ENCODE data around the gene CTBP1.
"Not testable (repeated sequence)": the region's sequence is repeated elsewhere in the genome, so short reads cannot be mapped to it uniquely, and the experiment has no call there.

The CTBP1 gene

DNA sequence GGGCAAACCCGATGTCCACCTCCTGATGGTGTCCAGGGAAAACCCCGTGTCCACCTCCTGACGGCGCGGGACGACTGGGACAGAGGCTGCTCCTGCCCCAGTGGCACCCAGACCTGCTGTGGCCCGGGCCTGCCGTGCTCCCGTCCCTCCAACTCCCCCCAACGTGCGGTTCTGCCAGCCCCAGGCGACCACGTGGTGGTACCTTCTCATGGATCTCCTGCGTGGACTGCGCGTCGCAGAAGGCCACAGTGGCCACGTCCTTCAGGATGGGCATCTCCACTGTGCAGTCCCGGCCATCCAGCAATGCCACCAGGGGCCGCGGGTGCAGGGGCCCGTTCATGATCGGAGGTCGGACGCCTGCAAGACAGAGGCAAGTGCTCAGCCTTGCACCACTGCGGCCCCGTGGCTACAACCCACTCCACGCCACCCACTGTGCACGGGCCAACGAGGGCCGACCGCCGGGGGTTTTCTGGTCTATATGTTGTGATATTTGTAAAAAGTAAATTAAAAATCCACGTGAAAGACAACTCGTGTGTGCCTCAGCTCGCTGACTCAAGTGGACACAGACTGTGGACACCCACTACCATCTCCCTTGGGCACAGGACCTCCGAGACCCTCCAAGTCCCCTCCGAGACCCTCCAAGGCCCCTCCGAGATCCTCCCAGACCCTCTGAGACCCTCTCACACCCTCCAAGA is 10.8 kb downstream of the CTBP1 start:
- no peak for DNase-seq (ENCODE audit: low spot score)

DNA sequence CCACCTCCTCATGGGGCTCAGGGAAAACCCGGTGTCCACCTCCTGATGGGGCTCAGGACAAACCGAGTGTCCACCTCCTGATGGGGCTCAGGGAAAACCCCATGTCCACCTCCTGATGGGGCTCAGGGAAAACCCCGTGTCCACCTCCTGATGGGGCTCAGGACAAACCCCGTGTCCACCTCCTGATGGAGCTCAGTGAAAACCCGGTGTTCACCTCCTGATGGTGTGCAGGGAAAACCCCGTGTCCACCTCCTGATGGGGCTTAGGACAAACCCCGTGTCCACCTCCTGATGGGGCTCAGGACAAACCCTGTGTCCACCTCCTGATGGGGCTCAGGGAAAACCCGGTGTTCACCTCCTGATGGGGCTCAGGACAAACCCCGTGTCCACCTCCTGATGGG is 11.7 kb downstream of the CTBP1 start:
- DNase-seq (ENCODE audit: low spot score): not testable (repeated sequence)

- not testable (repeated sequence) for DNase-seq (ENCODE audit: low spot score)
These were observed 12.1 kb downstream of the CTBP1 start for GRCh38 chr4:1236836-1237235.

DNA sequence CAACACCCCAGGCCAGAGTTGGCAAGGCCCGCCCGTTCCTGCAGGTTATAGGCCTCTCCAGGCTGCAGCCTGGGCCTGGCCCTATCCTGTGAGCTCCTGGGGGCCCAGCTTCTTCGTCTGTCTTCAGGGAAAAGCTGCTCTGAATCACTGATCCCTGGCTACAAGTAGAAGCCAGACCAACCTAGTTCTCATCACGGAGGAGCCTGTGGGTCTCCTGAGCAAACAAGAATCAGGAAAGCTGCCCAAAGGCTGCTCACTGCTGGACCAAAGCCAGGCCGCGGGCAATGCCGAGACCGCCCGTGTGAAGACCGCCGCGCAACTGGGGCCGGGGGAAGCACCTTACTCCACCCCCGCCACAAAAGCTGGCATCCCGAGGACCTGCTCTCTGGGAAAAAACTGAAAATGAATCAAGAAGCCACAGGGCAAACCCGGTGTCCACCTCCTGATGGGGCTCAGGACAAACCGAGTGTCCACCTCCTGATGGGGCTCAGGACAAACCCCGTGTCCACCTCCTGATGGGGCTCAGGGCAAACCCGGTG is 12.8 kb downstream of the CTBP1 start:
- DNase-seq (ENCODE audit: low spot score): no peak

GRCh38 chr4:1235381-1236102 is 13.4 kb downstream of the CTBP1 start:
- no peak for DNase-seq (ENCODE audit: low spot score)

DNA sequence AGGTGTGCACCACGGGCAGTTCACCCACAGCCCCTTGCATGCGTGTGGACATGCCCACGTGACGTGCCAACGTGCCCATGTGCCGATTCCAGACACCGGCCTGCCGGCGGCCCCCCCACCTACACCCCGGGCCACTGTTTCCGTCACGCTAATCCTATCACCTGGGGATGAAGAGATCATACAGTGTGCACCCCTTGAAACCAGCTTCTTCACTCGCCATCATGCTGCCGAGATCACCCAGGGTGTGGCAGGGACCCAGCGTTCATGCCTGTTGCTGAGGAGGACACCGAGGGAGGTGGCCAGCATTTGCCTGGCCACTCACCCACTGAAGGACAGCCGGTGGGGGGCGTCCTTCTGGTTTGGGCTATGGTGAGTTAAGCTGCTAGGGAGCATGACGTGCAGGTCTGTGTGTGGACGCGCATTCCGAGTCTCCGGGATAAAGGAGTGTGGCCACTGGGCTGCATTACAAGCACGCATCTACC is 14.1 kb downstream of the CTBP1 start:
- DNase-seq (ENCODE audit: low spot score): no peak

DNA sequence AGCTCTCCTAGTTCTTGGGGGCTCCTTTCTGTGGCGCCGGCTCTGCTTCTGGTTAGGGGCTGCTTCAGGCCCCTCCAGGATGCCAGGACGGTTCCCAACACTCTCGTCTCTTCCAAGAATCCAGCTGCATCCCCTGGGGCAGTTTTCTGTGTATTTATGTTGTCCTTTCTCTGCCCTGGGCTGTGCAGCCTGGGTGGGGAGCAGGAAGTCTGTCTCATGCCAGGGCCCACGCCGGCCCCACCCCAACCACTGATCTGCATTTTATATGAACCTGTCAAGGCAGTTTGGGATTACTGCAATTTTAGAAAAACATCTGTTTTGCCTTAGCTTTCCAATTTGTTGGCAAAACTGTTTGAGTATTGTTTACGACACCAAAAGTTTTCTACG is 14.6 kb downstream of the CTBP1 start:
- no peak for DNase-seq (ENCODE audit: low spot score)

- no peak for DNase-seq (ENCODE audit: low spot score)
These were observed 15.2 kb downstream of the CTBP1 start for GRCh38 chr4:1233641-1234308.

- DNase-seq (ENCODE audit: low spot score): no peak
These were observed 16.0 kb downstream of the CTBP1 start for GRCh38 chr4:1232661-1233621.

- DNase-seq (ENCODE audit: low spot score): no peak
These were observed 17.1 kb downstream of the CTBP1 start for GRCh38 chr4:1231637-1232360.

- no peak for DNase-seq (ENCODE audit: low spot score)
These were observed 17.8 kb downstream of the CTBP1 start for GRCh38 chr4:1230971-1231636.

DNA sequence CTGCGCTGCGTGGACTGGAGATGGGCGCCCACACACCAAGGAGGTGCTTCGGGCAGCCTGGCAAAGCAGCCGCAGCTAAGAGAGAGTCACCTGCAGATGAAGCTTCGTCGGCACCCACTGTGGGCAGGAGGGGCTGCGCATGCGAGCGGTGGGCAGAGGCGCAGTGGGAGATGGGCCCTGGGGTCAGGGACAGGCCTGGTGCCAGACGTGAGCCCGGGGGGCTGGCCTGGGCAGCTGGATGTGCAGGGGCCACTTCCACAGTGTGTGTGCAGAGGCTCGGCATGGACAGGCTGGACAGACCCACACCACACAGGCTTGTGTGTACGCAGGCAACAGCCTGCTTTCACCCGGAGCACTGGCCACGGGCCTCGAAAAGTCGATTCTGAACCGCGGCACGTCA is 18.6 kb downstream of the CTBP1 start:
- DNase-seq (ENCODE audit: low spot score): no peak

DNA sequence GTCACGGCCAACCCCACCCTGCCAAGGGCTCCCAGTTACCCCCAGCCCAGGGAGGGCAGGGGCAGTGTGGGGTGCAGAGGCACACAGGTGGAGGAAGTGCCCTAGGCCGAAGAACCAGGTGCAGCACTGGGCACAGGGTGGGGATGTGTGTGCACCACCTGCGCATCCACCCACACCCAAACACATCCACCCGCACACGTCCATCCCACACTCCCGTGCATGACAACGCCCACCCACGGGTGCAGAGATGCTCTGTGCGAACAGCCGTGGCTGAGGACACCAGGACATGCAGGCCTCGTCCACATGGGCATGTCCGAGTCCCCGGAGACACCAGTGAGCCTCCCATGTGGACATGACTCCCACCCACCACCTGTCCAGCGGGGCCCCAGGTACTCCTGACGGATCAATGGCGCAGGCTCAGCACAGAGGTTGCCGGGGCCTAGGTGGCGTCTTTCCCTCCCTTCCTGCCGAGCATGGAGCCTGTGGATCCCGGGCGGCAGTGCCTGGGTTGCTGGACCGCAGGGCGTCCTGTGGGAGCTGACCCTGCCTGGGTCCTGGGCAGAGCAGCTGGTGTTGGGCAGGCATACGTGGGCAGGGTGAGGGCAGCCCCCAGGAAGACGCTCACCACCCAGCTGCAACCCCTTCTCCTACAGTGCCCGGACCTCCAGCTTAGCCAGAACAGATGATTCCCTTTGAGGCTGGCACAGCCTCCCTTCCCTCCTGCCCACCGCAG is 19.6 kb downstream of the CTBP1 start:
- DNase-seq (ENCODE audit: low spot score): no peak

DNA sequence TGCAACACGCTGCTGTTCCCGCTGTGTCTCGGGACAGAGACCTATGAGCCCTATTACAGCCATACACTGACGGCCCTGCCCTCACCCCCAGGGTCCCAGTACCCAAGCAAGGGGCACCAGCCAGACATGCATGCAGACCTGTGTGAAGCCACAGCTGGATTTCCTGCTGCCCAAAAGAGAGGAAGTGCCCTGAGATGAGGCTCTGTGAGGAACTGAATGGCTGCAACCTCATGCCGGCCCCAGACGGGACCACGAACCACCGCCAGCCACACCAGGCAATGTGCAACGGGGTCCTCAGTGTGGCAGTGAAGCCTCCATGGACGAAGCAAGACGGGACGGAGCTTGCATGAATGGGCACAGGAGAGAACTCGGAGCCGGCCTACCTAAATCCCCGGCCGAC is 21.1 kb downstream of the CTBP1 start:
- DNase-seq (ENCODE audit: low spot score): no peak

GRCh38 chr4:1226598-1226997 is 22.3 kb downstream of the CTBP1 start:
- DNase-seq (ENCODE audit: low spot score): no peak

- no peak for DNase-seq (ENCODE audit: low spot score)
These were observed 22.8 kb downstream of the CTBP1 start for GRCh38 chr4:1226144-1226481.

- DNase-seq (ENCODE audit: low spot score): no peak
These were observed 23.4 kb downstream of the CTBP1 start for GRCh38 chr4:1225272-1226143.

- no peak for DNase-seq (ENCODE audit: low spot score)
These were observed 24.8 kb downstream of the CTBP1 start for GRCh38 chr4:1223841-1224809.

Data from LoVo (cell line).